PFSK-1 (cell line): ENCODE measurements around the gene HES2.

Source experiments
- POLR2AphosphoS5 ChIP-seq: IDR thresholded peaks from 2 replicates; pipeline ENCODE4 v1.6.1; 2012; ENCODE audit warnings: low read depth, mild to moderate bottlenecking, control low read depth, low read length, moderate library complexity
- SIN3A ChIP-seq: IDR thresholded peaks from 2 replicates; pipeline ENCODE4 v1.6.1; 2012; ENCODE audit warnings: mild to moderate bottlenecking, low read length, moderate library complexity, borderline replicate concordance; ENCODE audit not compliant: insufficient read depth
- TAF1 ChIP-seq: IDR thresholded peaks from 2 replicates; pipeline ENCODE4 v1.6.1; 2012; ENCODE audit warnings: low read length, control low read depth, borderline replicate concordance; ENCODE audit not compliant: insufficient read depth
- TF ChIP-seq, protein P1 (sequence below), 2 experiments: IDR thresholded peaks; 2 replicates each; pipeline versions ENCODE4 v1.6.1 to v1.8.0; 2011 to 2012; ENCODE audit warnings: low read depth in 2 of 2, low read length in 2 of 2, control low read depth in 1 of 2, inconsistent platforms in 1 of 2, mild to moderate bottlenecking in 1 of 2, moderate library complexity in 1 of 2; ENCODE audit not compliant: insufficient read depth in 1 of 2

DNA sequence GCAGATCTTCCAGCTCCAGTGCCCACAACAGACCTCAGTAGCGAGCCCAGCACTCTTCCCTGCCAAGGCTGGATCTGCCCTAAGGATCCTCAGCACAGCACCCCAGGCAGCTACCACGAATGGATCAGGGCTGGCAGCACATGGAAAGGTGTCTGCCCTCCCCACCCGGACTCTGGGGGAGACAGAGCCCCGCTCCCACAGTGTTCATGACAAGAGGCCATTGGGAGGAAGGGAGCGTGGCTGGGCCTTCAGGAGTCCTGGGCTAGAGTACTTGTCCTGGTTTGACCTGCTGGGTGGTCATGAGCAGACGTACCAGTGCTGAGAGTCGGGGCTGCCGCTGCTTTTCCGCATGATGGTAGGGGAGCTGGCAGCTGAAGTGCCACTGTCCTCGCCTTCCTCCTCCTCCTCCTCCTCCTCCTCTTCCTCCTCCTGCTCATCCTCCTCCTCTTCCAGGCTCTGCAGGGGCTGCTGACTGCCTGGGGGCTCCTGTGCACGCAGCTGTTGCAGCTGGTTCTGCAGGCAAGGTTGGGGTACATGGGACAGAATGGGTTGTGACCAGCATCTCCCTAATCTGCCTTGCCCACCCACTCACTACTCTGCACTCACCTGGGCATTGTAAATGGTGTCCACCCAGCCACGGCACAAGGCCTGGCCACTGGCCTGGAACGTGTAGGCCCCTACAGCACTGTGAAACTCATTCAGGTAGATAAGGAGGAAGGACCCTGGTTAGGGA lies 49.2 kb upstream of the HES2 start:
- TF ChIP-seq SIN3A (no peak), TAF1 (no peak), POLR2AphosphoS5 (no peak)
- TF ChIP-seq, protein P1, sequence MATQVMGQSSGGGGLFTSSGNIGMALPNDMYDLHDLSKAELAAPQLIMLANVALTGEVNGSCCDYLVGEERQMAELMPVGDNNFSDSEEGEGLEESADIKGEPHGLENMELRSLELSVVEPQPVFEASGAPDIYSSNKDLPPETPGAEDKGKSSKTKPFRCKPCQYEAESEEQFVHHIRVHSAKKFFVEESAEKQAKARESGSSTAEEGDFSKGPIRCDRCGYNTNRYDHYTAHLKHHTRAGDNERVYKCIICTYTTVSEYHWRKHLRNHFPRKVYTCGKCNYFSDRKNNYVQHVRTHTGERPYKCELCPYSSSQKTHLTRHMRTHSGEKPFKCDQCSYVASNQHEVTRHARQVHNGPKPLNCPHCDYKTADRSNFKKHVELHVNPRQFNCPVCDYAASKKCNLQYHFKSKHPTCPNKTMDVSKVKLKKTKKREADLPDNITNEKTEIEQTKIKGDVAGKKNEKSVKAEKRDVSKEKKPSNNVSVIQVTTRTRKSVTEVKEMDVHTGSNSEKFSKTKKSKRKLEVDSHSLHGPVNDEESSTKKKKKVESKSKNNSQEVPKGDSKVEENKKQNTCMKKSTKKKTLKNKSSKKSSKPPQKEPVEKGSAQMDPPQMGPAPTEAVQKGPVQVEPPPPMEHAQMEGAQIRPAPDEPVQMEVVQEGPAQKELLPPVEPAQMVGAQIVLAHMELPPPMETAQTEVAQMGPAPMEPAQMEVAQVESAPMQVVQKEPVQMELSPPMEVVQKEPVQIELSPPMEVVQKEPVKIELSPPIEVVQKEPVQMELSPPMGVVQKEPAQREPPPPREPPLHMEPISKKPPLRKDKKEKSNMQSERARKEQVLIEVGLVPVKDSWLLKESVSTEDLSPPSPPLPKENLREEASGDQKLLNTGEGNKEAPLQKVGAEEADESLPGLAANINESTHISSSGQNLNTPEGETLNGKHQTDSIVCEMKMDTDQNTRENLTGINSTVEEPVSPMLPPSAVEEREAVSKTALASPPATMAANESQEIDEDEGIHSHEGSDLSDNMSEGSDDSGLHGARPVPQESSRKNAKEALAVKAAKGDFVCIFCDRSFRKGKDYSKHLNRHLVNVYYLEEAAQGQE (IDR thresholded peaks at IDR 0.05; ENCODE audit: insufficient read depth in 1 of 2, low read depth in 2 of 2, low read length in 2 of 2): no peak
